Measurements from ENCODE around the gene PLCL2.

Gene PLCL2

GRCh38 chr3:17050506-17050905, 165.8 kb downstream of the PLCL2 start:
- DNase-seq, result no peak

GRCh38 chr3:17052363-17052762, 167.6 kb downstream of the PLCL2 start:
- DNase-seq, result no peak

- DNase-seq, result no peak
Observed at GRCh38 chr3:17054301-17054981, 169.7 kb downstream of the PLCL2 start.

GRCh38 chr3:17054982-17055343, 170.2 kb downstream of the PLCL2 start:
- no peak for DNase-seq

GRCh38 chr3:17055374-17056276, 170.9 kb downstream of the PLCL2 start:
- no peak for DNase-seq

- DNase-seq, result no peak
Observed at GRCh38 chr3:17057321-17057720, 172.6 kb downstream of the PLCL2 start.

GRCh38 chr3:17059989-17060550, 175.3 kb downstream of the PLCL2 start:
- no peak for DNase-seq

GRCh38 chr3:17061005-17061404, 176.2 kb downstream of the PLCL2 start:
- no peak for DNase-seq

- DNase-seq, result no peak
Observed at GRCh38 chr3:17062736-17063135, 178.0 kb downstream of the PLCL2 start.

GRCh38 chr3:17063596-17063995, 178.8 kb downstream of the PLCL2 start:
- no peak for DNase-seq

- no peak for DNase-seq
Observed at GRCh38 chr3:17065315-17065714, 180.6 kb downstream of the PLCL2 start.

- DNase-seq, result no peak
Observed at GRCh38 chr3:17065881-17066280, 181.1 kb downstream of the PLCL2 start.

GRCh38 chr3:17069754-17070153, 185.0 kb downstream of the PLCL2 start:
- no peak for DNase-seq

- no peak for DNase-seq
Observed at GRCh38 chr3:17070161-17070959, 185.6 kb downstream of the PLCL2 start.

GRCh38 chr3:17074559-17074958, 189.8 kb downstream of the PLCL2 start:
- DNase-seq, result peak; percentile 29

GRCh38 chr3:17075358-17075757, 190.6 kb downstream of the PLCL2 start:
- DNase-seq, result no peak

- no peak for DNase-seq
Observed at GRCh38 chr3:17075907-17076306, 191.2 kb downstream of the PLCL2 start.

GRCh38 chr3:17076940-17077605, 192.3 kb downstream of the PLCL2 start:
- no peak for DNase-seq

GRCh38 chr3:17077606-17078005, 192.9 kb downstream of the PLCL2 start:
- DNase-seq, result no peak

- DNase-seq, result no peak
Observed at GRCh38 chr3:17078926-17079465, 194.2 kb downstream of the PLCL2 start.

- no peak for DNase-seq
Observed at GRCh38 chr3:17079933-17080332, 195.2 kb downstream of the PLCL2 start.

- no peak for DNase-seq
Observed at GRCh38 chr3:17081520-17081919, 196.8 kb downstream of the PLCL2 start.

All from CD4-positive, alpha-beta T cell treated with Interleukin-12 subunit alpha and Interleukin-12 subunit beta, for 1 hour (primary cell).